K562 (cell line): ENCODE measurements around the gene SLC26A8. TPM values are rescaled to one million over a fixed set of nuclear protein-coding genes. Genes with fewer than 3 reads are reported as not detected.

ENCODE experiments used
- BCLAF1 ChIP-seq, 2 experiments: fragments of 450-650 bp in 1 of 2; IDR thresholded peaks; 2 replicates each; pipeline ENCODE4 v1.6.1; 2011 to 2017; ENCODE audit warnings: low read depth in 2 of 2, antibody characterized with exemption in 1 of 2, borderline replicate concordance in 1 of 2, low read length in 1 of 2, mild to moderate bottlenecking in 1 of 2, mixed read lengths in 1 of 2; ENCODE audit not compliant: control insufficient read depth in 1 of 2
- BRF2 ChIP-seq: IDR thresholded peaks from 3 replicates; pipeline ENCODE4 v1.6.1; 2011; ENCODE audit warnings: borderline replicate concordance, mild to moderate bottlenecking; ENCODE audit not compliant: insufficient read length, insufficient read depth
- HOMEZ ChIP-seq: fragments of 250-450 bp; sonication (Bioruptor Pico); IDR thresholded peaks from 2 replicates; pipeline ENCODE4 v1.4.0; 2020; ENCODE audit warnings: mild to moderate bottlenecking, moderate library complexity
- KAT8 ChIP-seq: fragments of 450-650 bp; IDR thresholded peaks from 2 replicates; pipeline ENCODE4 v1.6.1; 2016; ENCODE audit warnings: low read depth, mild to moderate bottlenecking
- MTA2 ChIP-seq: fragments of 450-650 bp; IDR thresholded peaks from 2 replicates; pipeline ENCODE4 v1.6.1; 2016; ENCODE audit warnings: low read depth
- NCOA4 ChIP-seq: fragments of 450-650 bp; IDR thresholded peaks from 2 replicates; pipeline ENCODE4 v1.6.1; 2018; ENCODE audit warnings: mild to moderate bottlenecking; ENCODE audit not compliant: partially characterized antibody
- PATZ1 ChIP-seq: fragments of 250-450 bp; sonication (Bioruptor Pico); IDR thresholded peaks from 2 replicates; pipeline ENCODE4 v1.5.0; 2020; ENCODE audit warnings: mild to moderate bottlenecking, borderline replicate concordance
- PBX2 ChIP-seq, 2 experiments: IDR thresholded peaks in 1 of 2; conservative IDR thresholded peaks in 1 of 2; 2 replicates each; pipeline ENCODE4 v1.6.1; 2016; ENCODE audit warnings: low read depth in 2 of 2, mild to moderate bottlenecking in 1 of 2, missing compliant biosample characterization in 1 of 2, missing genetic modification characterization in 1 of 2, moderate library complexity in 1 of 2
- RBM15 ChIP-seq: fragments of 200-400 bp; formaldehyde crosslinking; IDR thresholded peaks from 2 replicates; pipeline ENCODE4 v1.6.1; 2018; ENCODE audit warnings: mild to moderate bottlenecking, low read length, moderate library complexity; ENCODE audit not compliant: insufficient read depth
- polyA plus RNA-seq, 8 experiments: library from polyadenylated mRNA; depleted of rRNA in 4 of 8; stranded (reverse) in 5 of 8; unstranded in 3 of 8; fragments of >200 nt; fragmentation: Nextera tagmentation in 2 of 8; fragmentation: Illumina TruSeq in 1 of 8; extraction: Ambion mirVana in 2 of 8; extraction: Trizol in 1 of 8; gene quantifications; 2 replicates each; pipeline versions ENCODE4 v1.2.1 to v1.2.3, GENCODE V29; 2011 to 2014; ENCODE audit warnings: inconsistent platforms in 1 of 8, missing spikeins in 1 of 8
- total RNA-seq, 7 experiments: library from RNA; depleted of rRNA in 6 of 7; stranded (reverse); fragments of >200 nt in 6 of 7; fragmentation: Illumina TruSeq in 2 of 7; extraction: Trizol in 2 of 7; gene quantifications; 2 replicates each; pipeline versions ENCODE4 v1.2.1 to v1.2.3, GENCODE V29; 2011 to 2021; ENCODE audit warnings: low replicate concordance in 1 of 7

Gene SLC26A8
- total and polyA plus RNA-seq, 9 of the 15 experiments (the other 6 are each of a cell fraction or from before 2014, with no cell fraction given), result not detected

- TF ChIP-seq PBX2 (CRISPR knock-in tag; IDR thresholded peaks at IDR 0.05; ENCODE audit: low read depth) (no peak), PBX2 (tag; conservative IDR thresholded peaks at IDR 0.05; ENCODE audit: low read depth) (no peak), RBM15 (no peak), KAT8 (no peak), BCLAF1 (IDR thresholded peaks at IDR 0.05; ENCODE audit: borderline replicate concordance in 1 of 2, control insufficient read depth in 1 of 2, low read depth in 2 of 2, low read length in 1 of 2) (no peak), NCOA4 (no peak), BRF2 (no peak), HOMEZ (CRISPR knock-in tag) (no peak), PATZ1 (CRISPR knock-in tag) (no peak), MTA2 (no peak)
Observed at GRCh38 chr6:35903679-35904078, 120.8 kb downstream of the SLC26A8 start (continued).
